Measurements from ENCODE around the gene MYO15B. TPM values are rescaled to one million over a fixed set of nuclear protein-coding genes. Genes with fewer than 3 reads are reported as not detected.

MYO15B gene
- total RNA-seq, 1 experiment from 2014 or later, result 30.3 TPM

- Histone ChIP-seq H3K9me3 (ENCODE audit: control insufficient read depth in 1 of 2, insufficient read depth in 1 of 2, low read depth in 1 of 2, low read length in 2 of 2) (no peaks in the 10 kb centered on the region), H3K4me3 (replicated peaks in 1 of 2; ENCODE audit: low read depth in 1 of 2, low read length in 2 of 2) (peak overlapping the region; percentile 8 to 55), H3K36me3 (ENCODE audit: control insufficient read depth in 1 of 2, insufficient read depth in 2 of 2, low read length in 2 of 2) (peaks cover 7 to 11% of the 10 kb centered on the region in 2 experiments; a peak in 3 of 4 replicates), H2AFZ (ENCODE audit: low read depth, low read length, poor library complexity, severe bottlenecking) (no peak overlapping the region), H3K27me3 (ENCODE audit: insufficient read depth, low read length) (no peaks in the 10 kb centered on the region), H3K9ac (ENCODE audit: low read length) (peak overlapping the region; percentile 72), H3K9me2 (ENCODE audit: insufficient read depth) (no peaks in the 10 kb centered on the region), H4K20me1 (ENCODE audit: insufficient read depth) (no peaks in the 10 kb centered on the region), H3K4me1 (ENCODE audit: control insufficient read depth in 1 of 2, insufficient read depth in 2 of 2, low read length in 2 of 2) (peaks cover 34 to 65% of the 10 kb centered on the region in 2 experiments), H3K27ac (ENCODE audit: low read depth, low read length) (peak overlapping the region; percentile 77), H3K4me2 (ENCODE audit: low read length) (peak overlapping the region; percentile 91), H3K79me2 (ENCODE audit: insufficient read depth, low read length) (no peaks in the 10 kb centered on the region)
- intact Hi-C loops (cut with micrococcal nuclease), result no loop called here
- POLR2A ChIA-PET, result interaction anchor here (0.5 to 2.8 kb wide), 6 partner anchors 8 to 134 kb away, joined by 3 to 17 read pairs (median 4); partner anchors contain the start of gene SMIM5
- RAD21 ChIA-PET (ENCODE audit: low non-redundant PET in 1 of 2, low total read pairs in 2 of 2, uncharacterized antibody in 2 of 2, unreplicated experiment in 2 of 2), result no interaction called here
- DNase-seq (ENCODE audit: low read depth, low spot score) (peak; percentile 90), ATAC-seq (peak; percentile 82)
- CTCF ChIA-PET, result interaction anchor here (0.8 to 3.6 kb wide), 11 partner anchors 9 to 129 kb away, joined by 3 to 80 read pairs (median 4); partner anchors contain the start of genes SMIM5 and TSEN54
- BruUV-seq (replicated peaks), result TSS peak; percentile 56
- peak; percentile 87 for TF ChIP-seq JUND (IDR thresholded peaks at IDR 0.05)
- TF ChIP-seq REST (IDR thresholded peaks at IDR 0.05; ENCODE audit: low read depth), result no peak
- no peak for TF ChIP-seq ZNF274 (IDR thresholded peaks at IDR 0.05; ENCODE audit: low read depth, low read length)
- TF ChIP-seq EZH2phosphoT487 (IDR thresholded peaks at IDR 0.05; ENCODE audit: borderline replicate concordance), result no peak
- peak; percentile 45; the same call in 1 of the 2 replicates for TF ChIP-seq MAX (IDR thresholded peaks at IDR 0.05)
- no peak for TF ChIP-seq CEBPB (IDR thresholded peaks at IDR 0.05; ENCODE audit: low read depth)
- no peak for TF ChIP-seq TCF7L2 (IDR thresholded peaks at IDR 0.05; ENCODE audit: borderline replicate concordance, extremely low read depth, insufficient read depth, insufficient read length)
- no peak for TF ChIP-seq SIN3A (IDR thresholded peaks at IDR 0.05; ENCODE audit: low read depth)
- no peak for TF ChIP-seq ZFX (IDR thresholded peaks at IDR 0.05)
- no peak for TF ChIP-seq SRF (IDR thresholded peaks at IDR 0.05; ENCODE audit: low read depth)
- TF ChIP-seq RAD21 (IDR thresholded peaks at IDR 0.05; ENCODE audit: low read depth), result no peak
- TF ChIP-seq SP1 (IDR thresholded peaks at IDR 0.05; ENCODE audit: low read depth), result peak; percentile 77
- TF ChIP-seq FOSL1 (IDR thresholded peaks at IDR 0.05; ENCODE audit: low read depth), result no peak; the same call in 1 of the 2 replicates
- no peak for TF ChIP-seq ATF3 (IDR thresholded peaks at IDR 0.05)
- TF ChIP-seq CTCF (IDR thresholded peaks at IDR 0.05 in 2 of 3, conservative IDR thresholded peaks at IDR 0.05 in 1 of 3; ENCODE audit: borderline replicate concordance in 1 of 3, insufficient read depth in 1 of 3, low read depth in 2 of 3, low read length in 2 of 3), result no peak
- TF ChIP-seq YY1 (IDR thresholded peaks at IDR 0.05; ENCODE audit: extremely low read depth, insufficient replicate concordance, low read depth, low read length), result no peak
- no peak; the same call in 1 of the 2 replicates for TF ChIP-seq CBX3 (IDR thresholded peaks at IDR 0.05; ENCODE audit: low read depth)
- TF ChIP-seq ELF1 (IDR thresholded peaks at IDR 0.05; ENCODE audit: borderline replicate concordance, low read depth), result no peak
- TF ChIP-seq POLR2A (IDR thresholded peaks at IDR 0.05; ENCODE audit: borderline replicate concordance, extremely low read depth, insufficient read depth, insufficient read length), result no peak
- no peak for TF ChIP-seq EGR1 (IDR thresholded peaks at IDR 0.05; ENCODE audit: low read depth)
- peak; percentile 38 for TF ChIP-seq ZBTB33 (IDR thresholded peaks at IDR 0.05; ENCODE audit: extremely low read depth, insufficient replicate concordance, low read length)
Observed at GRCh38 chr17:75645501-75645888, 57.9 kb downstream of the MYO15B start.

All from HCT116 (cell line).